Mesenchymal stem cell (in vitro differentiated cells and primary cell): Measurements from ENCODE around the gene TCP11.

Experiments
- DNase-seq: peaks from one replicate; pipeline ENCODE4 v3.0.0-alpha.2; 2013
- H2AFZ ChIP-seq: one replicate; pipeline ENCODE4 v1.6.1; 2013; ENCODE audit warnings: low read depth, mild to moderate bottlenecking, control low read depth, inconsistent platforms, low read length, moderate library complexity
- H2AK5ac ChIP-seq: 2 replicates; pipeline ENCODE4 v1.6.1; 2013; ENCODE audit warnings: low read length, moderate library complexity, mild to moderate bottlenecking, inconsistent platforms; ENCODE audit not compliant: severe bottlenecking
- H2BK120ac ChIP-seq: one replicate; pipeline ENCODE4 v1.6.1; 2013; ENCODE audit warnings: low read depth, mild to moderate bottlenecking, inconsistent platforms, low read length, moderate library complexity
- H2BK12ac ChIP-seq, 2 experiments: one replicate each; pipeline ENCODE4 v1.6.1; 2013; ENCODE audit warnings: inconsistent platforms in 2 of 2, low read length in 2 of 2, mild to moderate bottlenecking in 2 of 2, moderate library complexity in 2 of 2, control low read depth in 1 of 2
- H2BK15ac ChIP-seq: one replicate; pipeline ENCODE4 v1.6.1; 2013; ENCODE audit warnings: mild to moderate bottlenecking, low read depth, inconsistent platforms; ENCODE audit not compliant: poor library complexity, severe bottlenecking
- H2BK5ac ChIP-seq: 2 replicates; pipeline ENCODE4 v1.6.1; 2013; ENCODE audit warnings: low read depth, mild to moderate bottlenecking, low read length, control low read depth, inconsistent platforms; ENCODE audit not compliant: poor library complexity, severe bottlenecking
- H3K14ac ChIP-seq, 2 experiments: one replicate each; pipeline ENCODE4 v1.6.1; 2013; ENCODE audit warnings: inconsistent platforms in 2 of 2, low read length in 2 of 2, control low read depth in 1 of 2, mild to moderate bottlenecking in 1 of 2, moderate library complexity in 1 of 2
- H3K18ac ChIP-seq, 2 experiments: one replicate each; pipeline ENCODE4 v1.6.1; 2013; ENCODE audit warnings: inconsistent platforms in 2 of 2, low read length in 2 of 2, control low read depth in 1 of 2, low read depth in 1 of 2, mild to moderate bottlenecking in 1 of 2
- H3K23ac ChIP-seq, 2 experiments: one replicate each; pipeline ENCODE4 v1.6.1; 2013; ENCODE audit warnings: inconsistent platforms in 2 of 2, low read length in 2 of 2, mild to moderate bottlenecking in 2 of 2, moderate library complexity in 2 of 2, control low read depth in 1 of 2
- H3K27ac ChIP-seq: 2 replicates; pipeline ENCODE4 v1.5.1; 2013; ENCODE audit warnings: mild to moderate bottlenecking, moderate library complexity, low read length, control low read depth, inconsistent platforms; ENCODE audit not compliant: poor library complexity, severe bottlenecking
- H3K27me3 ChIP-seq, 2 experiments: 2 replicates each; pipeline versions ENCODE4 v1.6.1 to v1.7.0; 2013; ENCODE audit warnings: low read length in 2 of 2, mild to moderate bottlenecking in 2 of 2, moderate library complexity in 2 of 2, control low read depth in 1 of 2, inconsistent platforms in 1 of 2; ENCODE audit not compliant: control insufficient read depth in 1 of 2, insufficient read depth in 1 of 2
- H3K36me3 ChIP-seq, 2 experiments: 2 replicates each; pipeline versions ENCODE4 v1.6.1 to v1.7.0; 2013; ENCODE audit warnings: low read length in 2 of 2, control low read depth in 1 of 2, inconsistent platforms in 1 of 2, low read depth in 1 of 2, mild to moderate bottlenecking in 1 of 2; ENCODE audit not compliant: insufficient read depth in 2 of 2, control insufficient read depth in 1 of 2
- H3K4ac ChIP-seq, 2 experiments: one replicate each; pipeline ENCODE4 v1.6.1; 2013; ENCODE audit warnings: inconsistent platforms in 2 of 2, low read length in 2 of 2, mild to moderate bottlenecking in 2 of 2, moderate library complexity in 2 of 2, control low read depth in 1 of 2, low read depth in 1 of 2
- H3K4me1 ChIP-seq: 2 replicates; pipeline ENCODE4 v1.6.1; 2013; ENCODE audit warnings: low read depth, low read length, control low read depth; ENCODE audit not compliant: control insufficient read depth, insufficient read depth
- H3K4me2 ChIP-seq: 2 replicates; pipeline ENCODE4 v1.6.1; 2013; ENCODE audit warnings: low read length, mild to moderate bottlenecking, inconsistent platforms; ENCODE audit not compliant: poor library complexity, severe bottlenecking
- H3K4me3 ChIP-seq, 2 experiments: 2 replicates each; pipeline versions ENCODE4 v1.5.1 to v1.7.0; 2013; ENCODE audit warnings: low read length in 2 of 2, mild to moderate bottlenecking in 2 of 2, control low read depth in 1 of 2, low read depth in 1 of 2; ENCODE audit not compliant: insufficient read depth in 1 of 2
- H3K79me1 ChIP-seq: replicated peaks from 2 replicates; pipeline ENCODE4 v1.6.1; 2013; ENCODE audit warnings: mild to moderate bottlenecking, control low read depth, low read length, inconsistent platforms; ENCODE audit not compliant: poor library complexity, severe bottlenecking
- H3K9ac ChIP-seq: 2 replicates; pipeline ENCODE4 v1.7.0; 2013; ENCODE audit warnings: mild to moderate bottlenecking, low read length, moderate library complexity
- H3K9me3 ChIP-seq: 2 replicates; pipeline ENCODE4 v1.7.0; 2013; ENCODE audit warnings: mild to moderate bottlenecking, low read length; ENCODE audit not compliant: control insufficient read depth
- H4K8ac ChIP-seq: one replicate; pipeline ENCODE4 v1.6.1; 2013; ENCODE audit warnings: inconsistent platforms, mild to moderate bottlenecking, low read length, moderate library complexity
- H4K91ac ChIP-seq: one replicate; pipeline ENCODE4 v1.6.1; 2013; ENCODE audit warnings: mild to moderate bottlenecking, low read length, inconsistent platforms
- WGBS: methylation state at CpG from one replicate; pipeline ENCODE4 v1.1.7; 2013; ENCODE audit warnings: mixed read lengths; 5-methylcytosine and 5-hydroxymethylcytosine counted together

Gene TCP11

GRCh38 chr6:35176301-35177024 lies 35.3 kb upstream of the TCP11 start:
- no peak overlapping the region for H2BK15ac ChIP-seq
- H3K27ac ChIP-seq, result no peak overlapping the region
- no peak overlapping the region for H4K91ac ChIP-seq
- no peak overlapping the region for H3K9ac ChIP-seq
- H4K8ac ChIP-seq, result no peak overlapping the region
- H2BK5ac ChIP-seq, result no peak overlapping the region
- no peaks in the 10 kb centered on the region for H3K27me3 ChIP-seq
- no peak overlapping the region for H2BK120ac ChIP-seq
- no peaks in the 10 kb centered on the region for H3K36me3 ChIP-seq
- no peaks in the 10 kb centered on the region for H3K9me3 ChIP-seq
- no peak overlapping the region for H3K23ac ChIP-seq
- 89% methylated on average over 3 of the region's 3 CpGs for WGBS
- no peak overlapping the region for H3K18ac ChIP-seq
- H3K4me3 ChIP-seq, result no peak overlapping the region
- H3K4me2 ChIP-seq, result no peak overlapping the region
- H3K14ac ChIP-seq, result no peak overlapping the region
- no peaks in the 10 kb centered on the region for H3K4me1 ChIP-seq
- peak overlapping the region in 1 of 2 experiments; percentile 43 for H2BK12ac ChIP-seq
- no peak overlapping the region for H2AFZ ChIP-seq
- no peak overlapping the region for H2AK5ac ChIP-seq
- DNase-seq, result no peak
- H3K4ac ChIP-seq, result no peak overlapping the region
- no peaks in the 10 kb centered on the region for H3K79me1 ChIP-seq

- H3K4me2 ChIP-seq, result no peak overlapping the region
- H4K8ac ChIP-seq, result no peak overlapping the region
- no CpG with 5 or more reads among the region's 4 CpGs for WGBS
- no peak overlapping the region for H2BK5ac ChIP-seq
- no peak overlapping the region for H2AK5ac ChIP-seq
- no peaks in the 10 kb centered on the region for H3K36me3 ChIP-seq
- H2BK12ac ChIP-seq, result no peak overlapping the region
- no peak overlapping the region for H2BK120ac ChIP-seq
- H3K4ac ChIP-seq, result no peak overlapping the region
- H3K18ac ChIP-seq, result no peak overlapping the region
- DNase-seq, result no peak
- peaks cover 1% of the 10 kb centered on the region for H3K4me1 ChIP-seq
- no peak overlapping the region for H3K9ac ChIP-seq
- H3K27me3 ChIP-seq, result no peaks in the 10 kb centered on the region
- no peaks in the 10 kb centered on the region for H3K9me3 ChIP-seq
- H3K23ac ChIP-seq, result no peak overlapping the region
- H3K14ac ChIP-seq, result no peak overlapping the region
- no peak overlapping the region for H2AFZ ChIP-seq
- H4K91ac ChIP-seq, result no peak overlapping the region
- no peaks in the 10 kb centered on the region for H3K79me1 ChIP-seq
- no peak overlapping the region for H3K4me3 ChIP-seq
- H2BK15ac ChIP-seq, result no peak overlapping the region
- H3K27ac ChIP-seq, result no peak overlapping the region
These were observed 33.4 kb upstream of the TCP11 start for GRCh38 chr6:35174501-35174900.

DNA sequence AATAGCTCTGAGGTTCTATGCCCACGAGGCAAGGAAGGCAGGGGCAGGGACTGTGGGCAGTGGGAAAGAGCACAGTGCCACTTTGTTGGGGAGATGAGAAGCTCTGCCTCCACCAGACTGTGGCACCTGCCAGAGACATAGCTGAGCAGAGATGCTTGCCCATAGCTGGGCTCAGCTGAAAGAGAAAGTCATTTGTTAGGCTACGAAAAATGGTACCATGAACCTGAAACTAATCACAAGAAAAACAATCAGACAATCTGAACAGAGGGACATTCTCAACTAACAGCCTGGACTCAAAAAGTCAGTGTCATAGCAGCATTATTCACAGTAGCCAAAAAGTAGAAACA lies 32.9 kb upstream of the TCP11 start:
- no peaks in the 10 kb centered on the region for H3K9me3 ChIP-seq
- no peak overlapping the region for H4K8ac ChIP-seq
- no peaks in the 10 kb centered on the region for H3K36me3 ChIP-seq
- no peak overlapping the region for H3K4me3 ChIP-seq
- H3K14ac ChIP-seq, result no peak overlapping the region
- H2BK12ac ChIP-seq, result peak overlapping the region in 1 of 2 experiments; percentile 16
- DNase-seq, result no peak
- H2BK120ac ChIP-seq, result no peak overlapping the region
- no peak overlapping the region for H2BK15ac ChIP-seq
- no peaks in the 10 kb centered on the region for H3K79me1 ChIP-seq
- H3K18ac ChIP-seq, result no peak overlapping the region
- no peak overlapping the region for H2BK5ac ChIP-seq
- 95% methylated on average over 2 of the region's 2 CpGs for WGBS
- H3K4me1 ChIP-seq, result peaks cover 1% of the 10 kb centered on the region
- H2AK5ac ChIP-seq, result no peak overlapping the region
- no peak overlapping the region for H2AFZ ChIP-seq
- H3K23ac ChIP-seq, result no peak overlapping the region
- no peak overlapping the region for H3K4ac ChIP-seq
- H3K9ac ChIP-seq, result no peak overlapping the region
- no peaks in the 10 kb centered on the region for H3K27me3 ChIP-seq
- no peak overlapping the region for H4K91ac ChIP-seq
- H3K4me2 ChIP-seq, result no peak overlapping the region
- no peak overlapping the region for H3K27ac ChIP-seq

DNA sequence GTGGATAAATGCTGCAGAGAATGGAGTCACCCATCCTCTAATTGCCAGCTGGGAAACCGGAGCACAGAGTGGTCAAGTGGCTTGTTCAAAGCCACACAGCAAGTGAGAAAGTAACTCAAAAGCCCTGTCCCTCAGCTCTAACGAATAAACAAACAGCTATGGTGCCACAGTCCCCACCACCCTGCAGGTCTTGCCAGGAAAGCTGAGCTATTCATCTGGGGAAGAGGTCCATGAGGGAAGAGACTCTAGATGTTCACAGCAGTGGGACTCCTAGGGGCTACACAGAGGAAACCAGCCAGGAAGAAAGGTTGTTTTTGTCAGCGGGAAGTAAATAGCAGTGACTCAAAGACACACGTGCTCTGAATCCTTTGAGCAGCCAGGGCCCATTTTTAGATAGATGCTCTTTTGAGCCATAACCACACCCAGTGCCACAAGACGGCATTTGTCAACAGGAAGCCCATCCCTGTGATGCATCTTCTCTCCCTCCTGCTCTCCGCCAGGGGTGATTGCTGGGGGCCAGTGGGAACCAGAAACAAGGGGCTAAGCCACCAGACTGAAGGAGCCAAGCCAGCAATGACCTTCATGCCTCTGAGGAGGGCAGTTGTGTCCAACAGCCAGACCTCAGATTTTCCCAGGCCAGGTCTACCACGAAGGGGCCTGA lies 32.4 kb upstream of the TCP11 start:
- Histone ChIP-seq H2AK5ac (no peak overlapping the region), H3K79me1 (no peaks in the 10 kb centered on the region), H3K9me3 (no peaks in the 10 kb centered on the region), H3K27ac (no peak overlapping the region), H3K9ac (no peak overlapping the region), H4K91ac (no peak overlapping the region), H2BK15ac (no peak overlapping the region), H3K4me1 (peaks cover 1% of the 10 kb centered on the region), H3K4me3 (no peak overlapping the region), H2BK12ac (peak overlapping the region in 1 of 2 experiments; percentile 56), H3K4ac (no peak overlapping the region), H2BK120ac (no peak overlapping the region), H3K36me3 (no peaks in the 10 kb centered on the region), H3K4me2 (no peak overlapping the region), H3K23ac (no peak overlapping the region), H3K14ac (no peak overlapping the region), H2BK5ac (no peak overlapping the region), H3K18ac (no peak overlapping the region), H4K8ac (no peak overlapping the region), H3K27me3 (no peaks in the 10 kb centered on the region), H2AFZ (no peak overlapping the region)
- 58% methylated on average over 6 of the region's 7 CpGs for WGBS
- no peak for DNase-seq
